ENCODE data around the gene CYTH3. TPM values are rescaled to one million over a fixed set of nuclear protein-coding genes. Genes with fewer than 3 reads are reported as not detected.
"Not testable (repeated sequence)": the region's sequence is repeated elsewhere in the genome, so short reads cannot be mapped to it uniquely, and the experiment has no call there.

Gene CYTH3
- total and polyA plus RNA-seq, 3 donors from 2014 or later: 49.3 to 82.2 (median 65.5) TPM

- no peaks in the 10 kb centered on the region for H3K36me3 ChIP-seq (ENCODE audit: low read depth, missing control alignments)
- no peak overlapping the region for H3K27ac ChIP-seq
- TF ChIP-seq POLR2A (IDR thresholded peaks at IDR 0.05): no peak
- no peak for TF ChIP-seq CTCF (IDR thresholded peaks at IDR 0.05)
- DNase-seq: no peak
- peaks cover 24% of the 10 kb centered on the region for H3K4me1 ChIP-seq
- H3K4me3 ChIP-seq: no peak overlapping the region
- intact Hi-C loops (cut with DNase I; ENCODE audit: low total_unique reads): no loop called here
- H3K9me3 ChIP-seq: no peaks in the 10 kb centered on the region
- H3K27me3 ChIP-seq: no peaks in the 10 kb centered on the region
- 50 to 61% methylated on average over 3 of the region's 3 CpGs for WGBS, 2 donors
Observed at GRCh38 chr7:6232116-6232515, 40.3 kb downstream of the CYTH3 start.

- intact Hi-C loops (cut with DNase I; ENCODE audit: low total_unique reads): no loop called here
- WGBS, 2 donors: 77 to 78% methylated on average over 7 of the region's 7 CpGs
- H3K27ac ChIP-seq: no peak overlapping the region
- no peak for DNase-seq
- no peak overlapping the region for H3K4me3 ChIP-seq
- H3K27me3 ChIP-seq: no peaks in the 10 kb centered on the region
- no peaks in the 10 kb centered on the region for H3K36me3 ChIP-seq (ENCODE audit: low read depth, missing control alignments)
- no peaks in the 10 kb centered on the region for H3K9me3 ChIP-seq
- no peak for TF ChIP-seq CTCF (IDR thresholded peaks at IDR 0.05)
- TF ChIP-seq POLR2A (IDR thresholded peaks at IDR 0.05): no peak
- peaks cover 32% of the 10 kb centered on the region for H3K4me1 ChIP-seq
Observed at GRCh38 chr7:6231184-6231583, 41.2 kb downstream of the CYTH3 start.

- intact Hi-C loops (cut with DNase I; ENCODE audit: low total_unique reads): not testable (repeated sequence)
- H3K4me1 ChIP-seq: peaks cover 35% of the 10 kb centered on the region
Observed at GRCh38 chr7:6229284-6229683, 43.1 kb downstream of the CYTH3 start.

GRCh38 chr7:6228361-6229229 is 43.8 kb downstream of the CYTH3 start:
- Histone ChIP-seq H3K9me3 (no peaks in the 10 kb centered on the region), H3K4me1 (peaks cover 35% of the 10 kb centered on the region), H3K27me3 (no peaks in the 10 kb centered on the region), H3K27ac (peak overlapping the region; percentile 23 to 65), H3K36me3 (ENCODE audit: low read depth, missing control alignments) (no peaks in the 10 kb centered on the region), H3K4me3 (no peak overlapping the region)
- intact Hi-C loops (cut with DNase I; ENCODE audit: low total_unique reads): no loop called here
- DNase-seq: peak; percentile 64
- 24 to 36% methylated on average over 9 of the region's 9 CpGs for WGBS, 2 donors
- TF ChIP-seq POLR2A (IDR thresholded peaks at IDR 0.05) (no peak), CTCF (IDR thresholded peaks at IDR 0.05) (no peak)

More at GRCh38 chr7:6229284-6229683, 43.1 kb downstream of the CYTH3 start:
- not testable (repeated sequence) for H3K27ac ChIP-seq; H3K27me3 ChIP-seq; H3K4me3 ChIP-seq; DNase-seq; H3K36me3 ChIP-seq (ENCODE audit: low read depth, missing control alignments); H3K9me3 ChIP-seq
- WGBS, 2 donors: 67 to 74% methylated on average over 9 of the region's 9 CpGs

- Histone ChIP-seq H3K36me3 (ENCODE audit: low read depth, missing control alignments) (no peaks in the 10 kb centered on the region), H3K9me3 (no peaks in the 10 kb centered on the region), H3K27ac (peak overlapping the region; percentile 23 to 65), H3K4me1 (peaks cover 34% of the 10 kb centered on the region), H3K27me3 (no peaks in the 10 kb centered on the region), H3K4me3 (no peak overlapping the region)
- intact Hi-C loops (cut with DNase I; ENCODE audit: low total_unique reads): no loop called here
- WGBS, 2 donors: 26 to 44% methylated on average over 5 of the region's 5 CpGs
- TF ChIP-seq CTCF (IDR thresholded peaks at IDR 0.05) (no peak), POLR2A (IDR thresholded peaks at IDR 0.05) (no peak)
- peak; percentile 56 for DNase-seq
Observed at GRCh38 chr7:6227294-6227846, 45.1 kb downstream of the CYTH3 start.
